Psoas muscle (tissue), 8 donors: ENCODE results near the gene SLBP. TPM values are rescaled to one million over a fixed set of nuclear protein-coding genes. Genes with fewer than 3 reads are reported as not detected.

Source experiments
- ATAC-seq, 4 donors: fragments of 200-7000 bp; cut with Tn5 transposase; one replicate each; pipeline ENCODE4 v1.9.1; 2020; ENCODE audit warnings: moderate library complexity in 3 of 4, mild to moderate bottlenecking in 2 of 4
- DNase-seq, 2 donors: peaks; one replicate each; pipeline ENCODE4 v3.0.0-alpha.2; 2020
- H3K27ac ChIP-seq: fragments of 200-600 bp; one replicate; pipeline ENCODE4 v1.8.0; 2022
- H3K27me3 ChIP-seq, 3 donors: fragments of 200-600 bp in 1 of 3; one replicate each; pipeline versions ENCODE4 v1.6.1 to v1.8.0; 2013 to 2022; ENCODE audit warnings: low read length in 2 of 3, mild to moderate bottlenecking in 2 of 3, moderate library complexity in 1 of 3; ENCODE audit not compliant: insufficient read depth in 3 of 3
- H3K36me3 ChIP-seq, 2 donors: fragments of 200-600 bp in 1 of 2; one replicate each; pipeline versions ENCODE4 v1.6.1 to v1.8.0; 2013 to 2022; ENCODE audit warnings: low read depth in 1 of 2, mild to moderate bottlenecking in 1 of 2, moderate library complexity in 1 of 2; ENCODE audit not compliant: insufficient read depth in 1 of 2
- H3K4me1 ChIP-seq: fragments of 200-600 bp; one replicate; pipeline ENCODE4 v1.8.0; 2022
- H3K4me3 ChIP-seq: fragments of 200-600 bp; one replicate; pipeline ENCODE4 v1.8.0; 2022; ENCODE audit warnings: mild to moderate bottlenecking
- H3K9me3 ChIP-seq: fragments of 200-600 bp; one replicate; pipeline ENCODE4 v1.8.0; 2022
- CTCF ChIP-seq: fragments of 200-600 bp; IDR thresholded peaks from one replicate; pipeline ENCODE4 v1.8.0; 2022; ENCODE audit warnings: antibody characterized with exemption
- WGBS, 3 donors: extraction: QIAGEN DNeasy Blood & Tissue Kit; methylation state at CpG; one replicate each; pipeline versions ENCODE4 v1.1.6 to v1.1.7; 2013; 5-methylcytosine and 5-hydroxymethylcytosine counted together
- intact Hi-C, 2 donors: fragments of 100-400 bp; cut with DNase I; formaldehyde crosslinking; loops; one replicate each; pipeline versions ENCODE4 v1.11.0 to v1.14.2; 2022
- polyA plus RNA-seq, 3 donors: library from polyadenylated mRNA; stranded (reverse); fragments of 200-250 nt; gene quantifications; one replicate each; pipeline ENCODE4 v1.2.3, GENCODE V29; 2013
- total RNA-seq, 4 donors: library from RNA; stranded (reverse); fragmentation: NEBNext Ultra II Directional in 2 of 4; extraction: Animal tissue kit (Norgen Biotek cat#: 25700) in 2 of 4; gene quantifications; one replicate each; pipeline versions ENCODE4 v1.2.1 to v1.2.4, GENCODE V29; 2021 to 2023
- donor health status: healthy with polysubstance abuse.
- donor health status: DM: no; HTN: no; CAD: no; lungs with moderate emphysema.
- donor health status: Bipolar disorder and iron deficiency.
- donor health status: healthy.
- donor health status: DM: yes; HTN: yes; CAD: no.
- donor health status: DM: no; HTN: no; CAD: no.
- donor health status: DM: no; HTN: no; CAD: no.
- donor health status: DM: yes; HTN: yes; CAD: no.

Gene SLBP
- total and polyA plus RNA-seq, 7 donors = 15.4 to 18.8 (median 16.3) TPM

GRCh38 chr4:1718095-1718850, 6.2 kb upstream of the SLBP start:
- intact Hi-C loops = no loop called here
- no peak overlapping the region for H3K4me3 ChIP-seq
- peaks cover 0 to 25% of the 10 kb centered on the region in 2 donors for H3K36me3 ChIP-seq
- ATAC-seq (no peak), DNase-seq (no peak)
- H3K4me1 ChIP-seq = peaks cover 52% of the 10 kb centered on the region
- H3K27me3 ChIP-seq = no peaks in the 10 kb centered on the region
- 70 to 77% (median 75%) methylated on average over 30 to 31 of the region's 31 CpGs for WGBS, 3 donors
- no peak for TF ChIP-seq CTCF
- no peaks in the 10 kb centered on the region for H3K9me3 ChIP-seq
- no peak overlapping the region for H3K27ac ChIP-seq

- no peak overlapping the region for H3K27ac ChIP-seq
- no peak for ATAC-seq
Measured at GRCh38 chr4:1717129-1718094, 5.3 kb upstream of the SLBP start.

GRCh38 chr4:1716065-1716945, 4.2 kb upstream of the SLBP start:
- H3K27ac ChIP-seq = peak overlapping the region; percentile 32
- intact Hi-C loops = no loop called here
- no peak for TF ChIP-seq CTCF
- no peaks in the 10 kb centered on the region for H3K9me3 ChIP-seq
- no peak overlapping the region for H3K4me3 ChIP-seq
- H3K36me3 ChIP-seq = peaks cover 0 to 25% of the 10 kb centered on the region in 2 donors
- 75 to 77% (median 76%) methylated on average over 15 of the region's 15 CpGs for WGBS, 3 donors
- ATAC-seq (no peak), DNase-seq (no peak)
- no peaks in the 10 kb centered on the region for H3K27me3 ChIP-seq
- peaks cover 41% of the 10 kb centered on the region for H3K4me1 ChIP-seq

More at GRCh38 chr4:1717129-1718094, 5.3 kb upstream of the SLBP start:
- WGBS, 3 donors = 83 to 88% (median 84%) methylated on average over 30 to 32 of the region's 32 CpGs
- DNase-seq = no peak
- Histone ChIP-seq H3K9me3 (no peaks in the 10 kb centered on the region), H3K27me3 (no peaks in the 10 kb centered on the region), H3K4me3 (no peak overlapping the region), H3K36me3 (peaks cover 0 to 25% of the 10 kb centered on the region in 2 donors), H3K4me1 (peaks cover 48% of the 10 kb centered on the region)
- TF ChIP-seq CTCF = no peak
- intact Hi-C loops = no loop called here

- 43 to 65% (median 51%) methylated on average over 16 of the region's 16 CpGs for WGBS, 3 donors
- TF ChIP-seq CTCF = no peak
- intact Hi-C loops = no loop called here
- ATAC-seq (no peak), DNase-seq (no peak)
- no peaks in the 10 kb centered on the region for H3K27me3 ChIP-seq
- H3K4me1 ChIP-seq = peaks cover 51% of the 10 kb centered on the region
- H3K27ac ChIP-seq = peak overlapping the region; percentile 32
- no peak overlapping the region for H3K4me3 ChIP-seq
- H3K36me3 ChIP-seq = peaks cover 0 to 28% of the 10 kb centered on the region in 2 donors
- H3K9me3 ChIP-seq = no peaks in the 10 kb centered on the region
Measured at GRCh38 chr4:1715002-1715758, 3.1 kb upstream of the SLBP start.
